OCI-LY3 (cell line): Measurements from ENCODE around the gene CHKA.

Source experiments
- CTCF ChIP-seq: fragments of 200-600, 300-600 bp; sonication (generic); IDR thresholded peaks from 2 replicates; pipeline ENCODE4 v1.5.1; 2014; ENCODE audit warnings: antibody characterized with exemption, low read length, low read depth
- EZH2phosphoT487 ChIP-seq: fragments of 200-600 bp; shearing (Covaris generic); IDR thresholded peaks from 2 replicates; pipeline ENCODE4 v1.6.1; 2018; ENCODE audit warnings: antibody characterized with exemption, mixed run types, low read depth

DNA sequence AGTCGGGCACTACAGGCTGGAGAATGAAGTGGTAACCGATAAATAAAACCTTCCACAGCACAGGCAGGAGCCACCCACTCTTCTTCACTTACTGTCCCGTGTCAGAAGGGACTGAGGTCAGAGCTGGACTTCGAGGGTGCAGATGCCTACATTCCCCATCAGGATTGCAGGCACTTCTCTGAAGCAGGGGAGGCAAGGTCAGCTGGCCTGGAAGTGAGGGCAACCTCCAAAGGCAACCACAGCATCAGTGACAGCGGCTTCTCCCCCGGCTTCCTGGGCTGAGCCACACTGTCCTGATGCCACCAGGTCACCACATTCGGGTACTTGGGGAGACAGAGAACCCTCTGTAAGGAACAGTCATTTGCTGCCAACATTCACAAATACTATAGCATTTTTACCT is 59.7 kb downstream of the CHKA start:
- TF ChIP-seq CTCF (no peak), EZH2phosphoT487 (no peak)
